ENCODE measurements around the gene TTBK1. TPM values are rescaled to one million over a fixed set of nuclear protein-coding genes. Genes with fewer than 3 reads are reported as not detected.
A peak's percentile ranks its signal among the peaks of the same experiment; 100 is the strongest.

The TTBK1 gene
- total RNA-seq, 6 donors from 2014 or later: 0.06 to 0.20 (median 0.11) TPM; not detected in 2

DNA sequence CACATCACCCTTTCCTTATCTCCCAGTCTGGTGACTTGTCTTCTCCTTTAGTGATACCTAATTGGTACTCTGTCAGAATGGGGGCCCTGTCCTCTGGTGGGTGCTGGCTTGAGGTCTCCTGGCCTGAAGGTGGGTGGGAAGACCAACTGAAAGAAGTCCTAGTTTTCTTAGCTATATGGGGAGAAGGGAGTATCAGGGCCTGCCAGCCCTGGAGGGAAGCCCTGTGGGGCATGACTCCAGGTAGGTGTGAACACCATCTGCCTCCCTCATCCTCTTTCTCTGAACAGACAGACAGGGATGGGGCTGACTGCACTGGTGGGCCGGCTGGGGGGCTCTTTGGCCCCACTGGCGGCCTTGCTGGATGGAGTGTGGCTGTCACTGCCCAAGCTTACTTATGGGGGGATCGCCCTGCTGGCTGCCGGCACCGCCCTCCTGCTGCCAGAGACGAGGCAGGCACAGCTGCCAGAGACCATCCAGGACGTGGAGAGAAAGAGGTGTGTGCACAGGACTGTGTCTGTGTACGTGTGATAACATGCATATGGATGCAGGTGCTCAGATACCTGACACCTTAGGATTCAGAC, 60.6 kb downstream of the TTBK1 start:
- Histone ChIP-seq H3K4me1 (peaks cover 6 to 10% (median 8%) of the 10 kb centered on the region in 4 donors), H3K36me3 (no peaks in the 10 kb centered on the region), H3K4me3 (no peak overlapping the region), H3K27me3 (no peaks in the 10 kb centered on the region), H3K9me3 (no peaks in the 10 kb centered on the region), H3K27ac (no peak overlapping the region)
- ATAC-seq (ENCODE audit: low FRiP score in 2 of 2): no peak
- 79% methylated on average over 8 of the region's 8 CpGs for WGBS, 2 donors
- DNase-seq: peak in 1 of 2 donors; percentile 63
- TF ChIP-seq EP300 (IDR thresholded peaks at IDR 0.05): no peak
- TF ChIP-seq, protein P1, sequence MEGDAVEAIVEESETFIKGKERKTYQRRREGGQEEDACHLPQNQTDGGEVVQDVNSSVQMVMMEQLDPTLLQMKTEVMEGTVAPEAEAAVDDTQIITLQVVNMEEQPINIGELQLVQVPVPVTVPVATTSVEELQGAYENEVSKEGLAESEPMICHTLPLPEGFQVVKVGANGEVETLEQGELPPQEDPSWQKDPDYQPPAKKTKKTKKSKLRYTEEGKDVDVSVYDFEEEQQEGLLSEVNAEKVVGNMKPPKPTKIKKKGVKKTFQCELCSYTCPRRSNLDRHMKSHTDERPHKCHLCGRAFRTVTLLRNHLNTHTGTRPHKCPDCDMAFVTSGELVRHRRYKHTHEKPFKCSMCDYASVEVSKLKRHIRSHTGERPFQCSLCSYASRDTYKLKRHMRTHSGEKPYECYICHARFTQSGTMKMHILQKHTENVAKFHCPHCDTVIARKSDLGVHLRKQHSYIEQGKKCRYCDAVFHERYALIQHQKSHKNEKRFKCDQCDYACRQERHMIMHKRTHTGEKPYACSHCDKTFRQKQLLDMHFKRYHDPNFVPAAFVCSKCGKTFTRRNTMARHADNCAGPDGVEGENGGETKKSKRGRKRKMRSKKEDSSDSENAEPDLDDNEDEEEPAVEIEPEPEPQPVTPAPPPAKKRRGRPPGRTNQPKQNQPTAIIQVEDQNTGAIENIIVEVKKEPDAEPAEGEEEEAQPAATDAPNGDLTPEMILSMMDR (IDR thresholded peaks at IDR 0.05): no peak
- no peak for TF ChIP-seq POLR2AphosphoS5 (IDR thresholded peaks at IDR 0.05)
- TF ChIP-seq POLR2A (IDR thresholded peaks at IDR 0.05): no peak

DNA sequence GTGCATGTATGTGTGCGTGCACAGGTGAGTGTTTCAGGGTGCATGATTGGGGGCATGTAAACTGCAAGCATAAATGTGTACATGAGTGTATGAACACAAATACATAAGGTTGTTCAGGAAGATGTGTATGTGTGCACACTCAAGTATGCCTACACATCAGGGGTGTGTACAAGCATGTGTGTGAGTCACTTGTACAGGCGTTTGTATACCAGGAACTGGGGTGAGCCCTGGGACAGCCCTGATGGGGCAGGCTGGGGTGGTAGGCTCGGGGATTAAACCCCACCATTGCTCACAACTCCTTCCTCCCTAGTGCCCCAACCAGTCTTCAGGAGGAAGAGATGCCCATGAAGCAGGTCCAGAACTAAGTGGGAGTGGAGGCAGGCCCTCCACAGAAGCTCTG, 61.1 kb downstream of the TTBK1 start:
- DNase-seq: no peak
- Histone ChIP-seq H3K9me3 (no peaks in the 10 kb centered on the region), H3K36me3 (no peaks in the 10 kb centered on the region), H3K27me3 (no peaks in the 10 kb centered on the region), H3K4me1 (peaks cover 8 to 14% (median 12%) of the 10 kb centered on the region in 4 donors), H3K27ac (no peak overlapping the region), H3K4me3 (no peak overlapping the region)
- ATAC-seq (ENCODE audit: low FRiP score in 2 of 2): no peak
- TF ChIP-seq EP300 (IDR thresholded peaks at IDR 0.05) (no peak), POLR2A (IDR thresholded peaks at IDR 0.05) (no peak), POLR2AphosphoS5 (IDR thresholded peaks at IDR 0.05) (no peak)
- TF ChIP-seq, protein P1 (IDR thresholded peaks at IDR 0.05): no peak
- 77 to 81% methylated on average over 3 of the region's 3 CpGs for WGBS, 2 donors

DNA sequence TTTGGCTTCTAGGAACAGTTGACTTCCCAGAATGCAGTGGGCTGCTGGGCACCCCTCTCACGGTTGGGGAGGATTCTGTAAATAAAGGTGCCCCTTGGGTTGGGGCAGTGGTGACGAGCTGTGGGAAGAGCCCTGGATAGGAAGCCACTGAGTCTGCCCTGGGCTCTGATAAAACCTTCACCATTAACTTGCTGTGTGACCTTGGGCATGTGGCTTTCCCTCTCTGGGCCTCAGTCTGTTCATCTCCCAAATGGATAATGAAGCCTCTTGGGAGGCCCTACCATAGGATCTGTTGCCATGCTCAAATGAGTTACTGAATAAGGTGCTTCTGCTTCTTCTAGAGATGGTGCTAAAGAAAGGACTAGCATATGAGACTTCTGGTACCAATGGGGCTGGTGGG, 61.6 kb downstream of the TTBK1 start:
- Histone ChIP-seq H3K36me3 (no peaks in the 10 kb centered on the region), H3K27me3 (no peaks in the 10 kb centered on the region)

DNA sequence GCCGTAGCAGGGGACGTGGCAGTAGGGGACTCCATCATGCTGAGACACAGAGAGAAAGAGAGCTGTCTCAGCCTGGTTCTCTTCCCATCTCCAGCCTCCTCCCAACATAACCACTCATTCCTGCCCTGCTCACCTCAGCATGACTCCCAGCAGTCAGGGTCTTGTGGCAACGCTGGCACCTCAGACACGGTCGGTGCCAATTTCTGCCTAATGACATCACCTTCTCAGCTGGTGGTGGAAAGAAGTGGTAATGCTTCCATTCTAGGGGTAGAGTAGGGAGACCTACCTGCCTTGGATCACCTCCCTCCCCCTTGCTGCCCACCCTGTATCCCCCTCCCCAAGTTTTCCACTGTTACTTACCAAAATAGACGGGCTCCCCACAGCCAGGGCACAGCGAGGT, 62.8 kb downstream of the TTBK1 start:
- ATAC-seq (ENCODE audit: low FRiP score in 2 of 2) (no peak), DNase-seq (no peak)
- H3K27ac ChIP-seq: no peak overlapping the region
- H3K4me1 ChIP-seq: peaks cover 8 to 14% (median 12%) of the 10 kb centered on the region in 4 donors
- no peak for TF ChIP-seq POLR2A (IDR thresholded peaks at IDR 0.05)
- TF ChIP-seq POLR2AphosphoS5 (IDR thresholded peaks at IDR 0.05): no peak
- TF ChIP-seq EP300 (IDR thresholded peaks at IDR 0.05): no peak
- TF ChIP-seq, protein P1 (IDR thresholded peaks at IDR 0.05): no peak
- no peaks in the 10 kb centered on the region for H3K36me3 ChIP-seq
- H3K9me3 ChIP-seq: no peaks in the 10 kb centered on the region
- no peak overlapping the region for H3K4me3 ChIP-seq
- WGBS, 2 donors: 85 to 91% methylated on average over 6 to 7 of the region's 7 CpGs
- H3K27me3 ChIP-seq: no peaks in the 10 kb centered on the region

More for the DNA sequence above, 61.6 kb downstream of the TTBK1 start:
- TF ChIP-seq EP300 (IDR thresholded peaks at IDR 0.05) (no peak), POLR2A (IDR thresholded peaks at IDR 0.05) (no peak), POLR2AphosphoS5 (IDR thresholded peaks at IDR 0.05) (no peak)
- TF ChIP-seq, protein P1 (IDR thresholded peaks at IDR 0.05): no peak
- Histone ChIP-seq H3K9me3 (no peaks in the 10 kb centered on the region), H3K27ac (no peak overlapping the region), H3K4me1 (peaks cover 8 to 14% (median 12%) of the 10 kb centered on the region in 4 donors), H3K4me3 (no peak overlapping the region)
- DNase-seq (no peak), ATAC-seq (ENCODE audit: low FRiP score in 2 of 2) (no peak)
- WGBS, 2 donors: 75 to 100% methylated on average over 1 to 2 of the region's 2 CpGs

Measured in upper lobe of left lung (tissue), 6 donors.